ENCODE results near the gene DHX16.

The DHX16 gene

DNA sequence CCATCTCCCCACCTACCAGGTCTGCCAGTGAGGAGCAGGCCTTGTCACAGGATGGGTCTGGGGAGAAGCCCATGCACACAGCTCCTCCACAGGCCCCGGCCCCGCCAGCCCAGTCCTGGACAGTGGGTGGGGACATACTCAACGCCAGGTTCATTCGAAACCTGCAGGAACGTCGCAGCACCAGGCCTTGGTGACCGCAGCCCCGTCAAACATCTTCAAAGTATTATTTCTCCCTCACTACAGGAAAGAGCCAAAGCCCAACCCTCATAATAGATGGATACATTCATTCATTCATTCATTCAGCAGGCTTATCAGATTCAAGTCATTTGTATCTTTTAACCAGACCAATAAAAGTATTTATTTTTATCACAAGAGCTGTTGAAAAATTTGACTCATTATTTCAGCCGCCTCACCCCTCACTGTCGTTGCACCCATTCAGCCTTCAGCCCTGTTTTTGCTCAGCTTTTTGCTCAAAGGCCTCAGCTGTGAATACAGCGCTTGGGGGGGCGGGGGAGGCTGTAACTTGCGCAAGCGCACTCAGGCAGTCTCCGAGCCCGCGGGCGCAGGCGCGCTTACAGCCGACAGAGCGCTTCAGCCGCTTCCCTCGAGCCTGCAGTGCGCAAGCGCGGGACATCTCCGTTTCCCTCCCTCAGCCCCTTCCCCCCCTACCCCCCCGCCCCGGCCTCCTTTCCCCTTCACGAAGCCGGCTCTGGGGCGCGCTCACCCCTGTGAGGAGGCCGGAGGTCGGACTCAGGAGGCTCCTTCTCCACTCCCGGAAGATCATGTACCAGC, 26.2 kb downstream of the DHX16 start, which contains the start of gene C6orf136:
TSS of gene C6orf136 (plus strand) at position 684 of the 792 bp plus-strand sequence. CDS start at position 783, 99 bp downstream.
- intact Hi-C loops (cut with DNase I) = loop anchor here (2.0 kb wide), 1 partner anchor 70 kb away; the partner anchor contains the start of gene MDC1
- peak; percentile 89 to 99 (median 93) for DNase-seq

DNA sequence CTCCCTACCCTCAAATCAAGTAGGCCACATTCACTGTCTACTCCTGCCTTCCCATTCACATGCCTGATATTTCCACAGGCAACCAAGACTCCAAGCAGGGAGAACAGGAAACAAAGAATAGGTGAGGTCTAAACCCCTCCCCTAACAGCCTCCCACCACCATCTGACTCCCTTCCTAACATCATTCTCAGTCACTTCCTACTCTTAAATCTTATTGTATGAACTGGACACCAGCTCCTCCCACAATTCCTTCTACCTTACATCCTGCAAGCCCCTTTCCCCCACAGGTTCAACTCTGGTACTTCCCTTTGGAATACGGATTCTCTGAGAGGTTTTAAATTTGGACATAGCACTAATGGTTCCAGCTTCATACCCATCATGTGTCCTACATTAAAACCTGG, 26.8 kb downstream of the DHX16 start:
- intact Hi-C loops (cut with DNase I) = loop anchor here (2.0 kb wide), 1 partner anchor 71 kb away; the partner anchor contains the start of gene MDC1
- DNase-seq = no peak

DNA sequence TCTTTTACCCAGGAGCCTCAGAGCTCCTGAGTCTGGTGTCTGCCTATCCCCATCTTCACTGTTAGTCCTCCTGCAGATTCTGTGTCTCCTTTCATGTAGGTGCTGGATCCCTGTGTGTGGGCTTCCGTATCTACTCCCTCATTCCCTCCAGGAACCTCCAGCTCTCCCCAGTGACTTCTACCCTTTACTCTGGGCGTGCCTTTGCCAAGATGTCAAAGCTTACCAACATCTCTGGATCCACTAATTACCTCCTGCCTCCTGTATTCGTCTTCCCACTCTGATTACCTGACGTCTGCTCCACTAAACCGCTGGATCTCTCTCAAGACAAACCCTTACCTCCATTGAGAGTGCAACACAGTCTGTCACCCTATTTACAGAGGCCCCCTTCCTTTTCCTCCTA, 28.0 kb downstream of the DHX16 start:
- intact Hi-C loops (cut with DNase I) = no loop called here
- peak in 1 of 10 donors; percentile 21 for DNase-seq

DNA sequence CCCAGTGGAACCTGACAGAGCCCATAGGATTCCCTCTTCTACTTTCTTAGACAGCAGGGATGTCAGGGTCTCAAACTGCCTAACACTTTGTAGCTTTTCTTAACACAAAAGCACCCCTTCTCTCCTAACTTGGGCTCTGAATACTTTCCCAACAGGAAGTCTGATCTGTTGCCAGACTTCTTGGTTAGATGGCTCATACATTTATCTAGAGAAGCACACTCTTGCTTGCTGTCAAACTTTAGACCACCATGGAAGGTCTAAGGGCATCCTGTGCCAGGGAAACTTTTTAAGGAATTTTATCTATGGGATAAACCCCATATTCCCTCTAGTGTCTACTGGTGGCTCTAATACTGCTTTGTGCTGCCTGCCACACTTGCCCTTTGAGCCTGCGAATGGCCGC, 29.1 kb downstream of the DHX16 start:
- intact Hi-C loops (cut with DNase I) = no loop called here

DNA sequence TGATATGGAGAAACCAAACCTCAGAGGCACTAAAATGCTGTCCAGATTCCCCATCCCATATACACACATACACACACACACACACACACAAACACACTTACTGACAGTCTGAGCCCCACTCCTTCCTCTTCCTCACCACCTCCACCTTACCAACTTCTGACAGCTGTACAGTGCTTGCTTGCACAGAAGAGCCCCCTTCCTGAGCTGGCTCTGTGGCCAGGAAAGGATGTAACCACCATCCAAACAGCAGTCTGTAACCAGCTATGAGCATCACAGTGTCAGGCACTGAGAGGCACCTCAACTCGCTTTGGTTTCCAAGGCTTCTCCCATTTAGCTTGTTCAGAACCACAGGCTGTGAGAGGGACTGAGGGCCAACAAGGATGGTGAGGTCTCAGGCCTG, 31.8 kb downstream of the DHX16 start:
- DNase-seq = no peak
- intact Hi-C loops (cut with DNase I) = no loop called here

More for the DNA sequence above, 29.1 kb downstream of the DHX16 start:
- peak in 1 of 10 donors; percentile 9 for DNase-seq

GRCh38 chr6:30640481-30640880, 32.3 kb downstream of the DHX16 start:
- no peak for DNase-seq

DNA sequence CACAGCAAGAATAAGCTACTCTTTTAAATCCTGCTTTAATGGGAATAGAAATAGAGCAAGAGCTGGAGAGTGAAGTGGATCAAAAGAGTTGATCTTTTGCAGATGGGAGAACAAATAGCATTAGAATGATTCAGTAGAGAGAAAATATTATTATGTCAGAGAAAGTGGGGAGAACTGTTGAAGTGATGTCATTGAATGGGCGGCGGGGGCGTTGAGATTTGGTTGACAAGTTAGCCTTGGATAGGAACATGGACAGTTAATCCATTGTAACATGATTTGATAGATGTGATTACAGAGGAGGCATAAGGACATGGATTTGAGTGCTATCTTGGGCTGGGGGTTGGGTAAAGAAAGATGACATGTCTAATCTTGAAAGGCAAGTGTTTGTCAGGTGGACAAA, 37.0 kb downstream of the DHX16 start:
- intact Hi-C loops (cut with DNase I) = no loop called here
- no peak for DNase-seq

More at GRCh38 chr6:30640481-30640880, 32.3 kb downstream of the DHX16 start:
- intact Hi-C loops (cut with DNase I) = no loop called here

- intact Hi-C loops (cut with DNase I) = no loop called here
- DNase-seq = peak; percentile 89 to 99 (median 94)
Observed at GRCh38 chr6:30626484-30627366, 46.1 kb downstream of the DHX16 start, which contains the start of gene ATAT1. TSS of gene ATAT1 (plus strand) at chr6:30626874.

DNA sequence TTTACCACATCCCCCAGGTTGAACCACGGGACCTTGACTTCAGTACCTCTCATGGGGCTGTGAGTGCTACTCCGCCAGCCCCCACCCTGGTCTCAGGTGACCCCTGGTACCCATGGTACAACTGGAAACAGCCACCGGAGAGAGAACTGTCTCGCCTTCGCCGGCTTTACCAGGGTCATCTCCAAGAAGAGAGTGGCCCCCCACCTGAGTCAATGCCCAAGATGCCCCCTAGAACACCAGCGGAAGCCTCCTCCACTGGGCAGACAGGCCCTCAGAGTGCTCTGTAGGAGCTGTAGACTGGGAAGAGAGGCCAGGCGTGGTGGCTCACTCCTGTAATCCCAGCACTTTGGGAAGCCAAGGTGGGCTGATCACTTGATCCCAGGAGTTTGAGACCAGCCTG, 47.3 kb downstream of the DHX16 start:
- peak in 1 of 10 donors; percentile 62 for DNase-seq
- intact Hi-C loops (cut with DNase I) = no loop called here

- DNase-seq = peak in 1 of 10 donors; percentile 54
- intact Hi-C loops (cut with DNase I) = no loop called here
Observed at GRCh38 chr6:30619561-30619960, 53.2 kb downstream of the DHX16 start.

- DNase-seq = peak in 1 of 10 donors; percentile 20
- intact Hi-C loops (cut with DNase I) = no loop called here
Observed at GRCh38 chr6:30618270-30618797, 54.5 kb downstream of the DHX16 start.

DNA sequence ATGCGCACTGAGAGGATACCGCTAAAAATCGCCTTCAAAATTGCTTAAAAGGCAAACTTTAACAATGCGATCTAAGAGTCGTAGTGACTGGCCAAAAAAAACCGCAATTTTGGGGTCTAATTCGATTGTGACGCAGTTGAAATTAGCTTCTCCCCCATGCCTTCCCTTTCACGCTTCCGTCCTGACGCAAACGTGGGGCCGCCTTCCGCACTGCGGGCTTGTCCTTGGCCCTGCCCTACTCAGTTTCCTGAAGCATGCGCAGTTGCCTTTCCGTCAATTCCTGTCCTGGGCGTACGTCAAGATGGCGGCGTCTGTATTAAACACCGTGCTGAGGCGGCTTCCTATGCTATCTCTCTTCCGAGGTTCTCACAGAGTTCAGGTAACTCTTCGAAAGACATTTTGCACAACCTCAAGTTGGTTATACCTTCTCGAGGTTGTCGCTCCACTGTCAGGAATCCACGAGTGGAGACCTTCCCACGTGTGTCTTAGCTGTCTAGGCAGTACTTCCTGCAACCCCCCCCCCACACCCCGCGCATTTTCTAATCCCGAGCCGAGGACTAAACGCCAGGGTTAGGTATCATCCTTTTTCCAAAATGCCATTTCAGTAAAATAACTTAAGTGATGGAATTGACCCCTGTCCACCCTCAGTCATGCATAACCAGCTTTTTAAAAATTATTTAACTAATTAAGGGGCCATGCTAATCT, 55.1 kb downstream of the DHX16 start, which contains the start of gene MRPS18B:
TSS of gene MRPS18B (plus strand) at position 276 of the 705 bp plus-strand sequence. CDS start at position 302, 26 bp downstream.
- intact Hi-C loops (cut with DNase I) = no loop called here
- DNase-seq = peak; percentile 96 to 100 (median 98)

GRCh38 chr6:30616811-30617564, 55.8 kb downstream of the DHX16 start, which contains the start of gene PPP1R10:
TSS of gene PPP1R10 (minus strand) at chr6:30617243. CDS start at chr6:30609944, 7,299 bp downstream.
- DNase-seq = peak; percentile 97 to 100 (median 99)
- intact Hi-C loops (cut with DNase I) = no loop called here

DNA sequence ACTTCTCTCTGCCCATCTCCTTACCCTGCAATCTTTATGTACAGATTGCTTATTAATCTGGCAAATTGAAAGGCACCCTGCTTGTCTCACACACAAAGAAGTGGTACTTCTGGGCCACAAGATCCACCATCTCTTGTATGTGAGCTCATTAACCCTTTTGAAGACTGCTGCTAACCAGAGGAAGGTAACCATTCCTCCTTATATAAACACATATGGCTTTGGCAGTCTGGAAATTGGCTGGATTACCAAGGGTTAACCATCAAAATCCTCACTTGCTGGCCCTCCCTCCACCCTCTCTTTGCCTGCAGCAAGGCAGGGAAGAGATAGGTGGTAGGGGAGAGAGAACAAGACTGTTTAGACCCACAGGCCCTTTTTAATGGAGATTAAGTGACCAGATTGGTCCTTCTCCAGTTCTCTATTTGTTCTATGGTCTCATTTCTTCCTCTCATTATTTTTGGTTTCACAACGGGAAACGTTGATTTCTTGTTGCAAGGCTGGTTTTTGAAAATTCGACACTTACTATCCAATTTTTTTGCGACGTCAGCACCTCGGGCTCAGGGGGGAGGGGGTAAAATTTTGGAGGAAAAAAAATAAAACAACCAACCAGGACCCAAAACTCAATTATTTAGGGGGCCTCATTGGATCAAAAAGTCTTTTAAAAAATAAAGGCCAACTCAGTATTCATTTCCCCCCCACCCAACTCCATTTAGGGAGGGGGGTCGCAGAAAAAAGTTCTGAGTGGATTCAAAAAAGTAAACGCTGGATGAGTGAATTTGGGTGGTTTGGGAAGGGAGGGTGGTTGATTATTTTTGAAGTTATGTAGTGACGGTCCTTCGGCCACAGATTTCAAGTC, 56.6 kb downstream of the DHX16 start:
- DNase-seq = peak in 1 of 10 donors; percentile 29
- intact Hi-C loops (cut with DNase I) = no loop called here

DNA sequence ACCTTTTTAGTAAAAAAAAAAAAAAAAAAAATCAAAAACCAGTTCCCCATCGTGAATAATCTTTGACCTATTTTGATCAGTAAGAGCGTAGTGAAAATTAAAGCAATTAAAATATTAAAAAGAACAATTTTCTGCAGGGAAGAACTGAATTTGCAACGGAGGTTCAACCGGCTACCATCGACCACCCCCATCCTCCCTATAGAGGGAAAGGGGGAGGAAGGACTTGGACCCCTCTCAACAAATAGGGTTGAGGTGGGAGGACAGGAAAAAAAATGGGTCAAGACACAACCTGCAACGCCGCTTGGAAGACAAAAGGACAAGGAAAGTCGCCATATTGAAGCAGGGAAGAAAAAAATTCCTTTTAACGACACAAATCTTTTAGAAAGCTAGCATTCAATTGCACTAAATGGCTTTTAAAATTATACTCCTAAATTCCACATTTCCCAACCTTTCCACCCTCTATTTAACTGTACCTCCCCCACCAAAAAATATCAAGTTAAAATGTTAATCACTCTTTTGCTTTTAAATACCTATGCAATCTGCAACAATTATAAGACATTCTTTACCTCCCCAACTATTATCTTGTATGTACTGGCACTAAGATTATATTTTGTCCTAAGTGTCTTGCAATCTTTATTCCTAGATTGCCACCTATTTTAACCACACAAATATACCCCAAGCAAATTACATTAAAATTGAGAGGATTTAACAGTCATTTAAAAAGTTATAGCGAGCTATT, 57.4 kb downstream of the DHX16 start:
- peak in 2 of 10 donors; percentile 23 to 74 for DNase-seq
- intact Hi-C loops (cut with DNase I) = no loop called here

- peak; percentile 65 to 96 (median 81) for DNase-seq
- intact Hi-C loops (cut with DNase I) = loop anchor here (5.0 kb wide), 1 partner anchor 43 kb away; the partner anchor contains the start of gene ABCF1
Observed at GRCh38 chr6:30614843-30615218, 58.0 kb downstream of the DHX16 start.
